Activated CD8-positive, alpha-beta T cell treated with anti-CD3 and anti-CD28 coated beads for 36 hours (primary cell): ENCODE data around the gene CDH22. TPM values are rescaled to one million over a fixed set of nuclear protein-coding genes. Genes with fewer than 3 reads are reported as not detected.

Experiments
- ATAC-seq: fragments of 200-7000 bp; cut with Tn5 transposase; one replicate; pipeline ENCODE4 v1.10.0; 2021; ENCODE audit warnings: mild to moderate bottlenecking, moderate library complexity
- CTCF ChIA-PET: fragments of 350-600 bp; sonication (Branson Sonifier 250); formaldehyde crosslinking; loops from one replicate; lab custom pipeline; 2021; ENCODE audit warnings: antibody characterized with exemption; lab: Charles Lee
- POLR2A ChIA-PET: fragments of 350-600 bp; sonication (Branson Sonifier 250); formaldehyde crosslinking; loops from one replicate; lab custom pipeline; 2021; ENCODE audit warnings: antibody characterized with exemption; lab: Charles Lee
- DNase-seq: peaks from one replicate; pipeline ENCODE4 v3.0.0-alpha.2; 2020
- H3K27ac Mint-ChIP-seq: one replicate; pipeline ENCODE4 v1.8.0; 2021; ENCODE audit warnings: mild to moderate bottlenecking, mixed read lengths
- H3K27me3 Mint-ChIP-seq: one replicate; pipeline ENCODE4 v1.8.0; 2021; ENCODE audit warnings: mixed read lengths
- H3K36me3 Mint-ChIP-seq: one replicate; pipeline ENCODE4 v1.8.0; 2021; ENCODE audit warnings: low read depth, mixed read lengths
- H3K4me1 Mint-ChIP-seq: one replicate; pipeline ENCODE4 v1.8.0; 2021; ENCODE audit warnings: low read depth, mixed read lengths
- H3K4me3 Mint-ChIP-seq: one replicate; pipeline ENCODE4 v1.8.0; 2021; ENCODE audit warnings: mild to moderate bottlenecking, moderate library complexity, mixed read lengths
- H3K9me3 Mint-ChIP-seq: one replicate; pipeline ENCODE4 v1.8.0; 2021; ENCODE audit warnings: mixed read lengths
- intact Hi-C: fragments of 100-400 bp; cut with micrococcal nuclease; formaldehyde crosslinking; loops from one replicate; pipeline ENCODE4 v1.10.0; 2022
- total RNA-seq, 2 experiments: library from RNA; stranded (reverse); gene quantifications; one replicate each; pipeline ENCODE4 v1.2.3, GENCODE V29; 2021
- TF ChIP-seq, protein P1 (sequence below): fragments of 200-600 bp; IDR thresholded peaks from one replicate; pipeline ENCODE4 v1.8.0; 2022; ENCODE audit warnings: antibody characterized with exemption, mild to moderate bottlenecking

Gene CDH22
- total RNA-seq, 2 experiments from 2014 or later: not detected

DNA sequence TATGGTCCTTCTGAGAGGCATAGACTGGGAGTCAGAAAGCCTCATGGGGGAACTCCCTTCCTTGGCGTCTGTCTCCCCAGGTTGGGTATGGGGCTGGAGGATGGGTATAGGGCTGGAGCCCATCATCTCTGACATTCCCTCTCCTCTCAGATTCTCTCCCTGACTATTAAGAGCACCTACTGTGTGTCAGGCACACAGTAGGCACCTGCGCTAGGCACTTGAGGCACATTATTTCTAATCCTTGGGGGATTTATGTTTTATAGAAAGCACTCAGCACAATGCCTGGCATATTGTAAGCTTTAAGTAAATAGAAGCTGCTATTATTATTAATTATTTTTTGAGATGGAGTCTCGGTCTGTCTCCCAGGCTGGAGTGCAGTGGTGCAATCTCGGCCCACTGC lies 113.9 kb downstream of the CDH22 start:
- POLR2A ChIA-PET: no interaction called here
- intact Hi-C loops: no loop called here
- Mint-ChIP-seq H3K9me3 (no peaks in the 10 kb centered on the region), H3K27ac (no peak overlapping the region), H3K36me3 (no peaks in the 10 kb centered on the region), H3K4me3 (no peak overlapping the region), H3K27me3 (peaks cover 18% of the 10 kb centered on the region), H3K4me1 (peaks cover 2% of the 10 kb centered on the region)
- ATAC-seq (no peak), DNase-seq (no peak)
- TF ChIP-seq, protein P1, sequence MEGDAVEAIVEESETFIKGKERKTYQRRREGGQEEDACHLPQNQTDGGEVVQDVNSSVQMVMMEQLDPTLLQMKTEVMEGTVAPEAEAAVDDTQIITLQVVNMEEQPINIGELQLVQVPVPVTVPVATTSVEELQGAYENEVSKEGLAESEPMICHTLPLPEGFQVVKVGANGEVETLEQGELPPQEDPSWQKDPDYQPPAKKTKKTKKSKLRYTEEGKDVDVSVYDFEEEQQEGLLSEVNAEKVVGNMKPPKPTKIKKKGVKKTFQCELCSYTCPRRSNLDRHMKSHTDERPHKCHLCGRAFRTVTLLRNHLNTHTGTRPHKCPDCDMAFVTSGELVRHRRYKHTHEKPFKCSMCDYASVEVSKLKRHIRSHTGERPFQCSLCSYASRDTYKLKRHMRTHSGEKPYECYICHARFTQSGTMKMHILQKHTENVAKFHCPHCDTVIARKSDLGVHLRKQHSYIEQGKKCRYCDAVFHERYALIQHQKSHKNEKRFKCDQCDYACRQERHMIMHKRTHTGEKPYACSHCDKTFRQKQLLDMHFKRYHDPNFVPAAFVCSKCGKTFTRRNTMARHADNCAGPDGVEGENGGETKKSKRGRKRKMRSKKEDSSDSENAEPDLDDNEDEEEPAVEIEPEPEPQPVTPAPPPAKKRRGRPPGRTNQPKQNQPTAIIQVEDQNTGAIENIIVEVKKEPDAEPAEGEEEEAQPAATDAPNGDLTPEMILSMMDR: no peak
- CTCF ChIA-PET: no interaction called here

DNA sequence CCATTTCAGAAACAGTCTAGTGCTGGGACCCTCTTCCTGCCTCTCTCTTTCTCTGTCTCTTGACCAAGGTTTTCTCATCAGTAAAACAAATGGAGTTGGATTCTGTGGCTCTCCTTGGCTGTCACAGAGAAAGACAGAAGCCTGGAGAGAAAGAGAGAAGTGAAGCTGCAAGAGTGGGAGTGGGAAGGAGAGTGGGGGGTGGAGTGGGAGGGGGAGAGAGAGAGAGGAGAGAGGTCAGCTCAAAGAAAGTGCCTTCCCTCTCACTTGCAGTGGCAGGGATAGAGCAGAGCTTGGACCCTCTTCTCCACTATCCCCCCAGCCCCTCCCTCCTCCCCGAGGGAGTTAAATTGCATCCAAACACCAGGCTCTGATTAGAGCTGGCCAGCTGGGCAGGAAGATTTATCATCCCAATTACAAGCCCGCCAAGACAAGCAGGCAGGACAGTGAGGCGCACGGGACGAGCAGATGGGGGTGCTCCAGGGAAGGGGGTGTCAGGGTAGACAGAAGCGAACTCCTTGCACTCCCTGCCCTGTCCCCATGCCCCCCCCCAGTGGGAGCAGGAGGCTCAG lies 115.8 kb downstream of the CDH22 start:
- no peaks in the 10 kb centered on the region for H3K4me1 Mint-ChIP-seq
- no peak overlapping the region for H3K27ac Mint-ChIP-seq
- no peaks in the 10 kb centered on the region for H3K36me3 Mint-ChIP-seq
- ATAC-seq: no peak
- CTCF ChIA-PET: interaction anchor here (1.4 kb wide), 1 partner anchor 17 kb away, joined by 3 read pairs; no protein-coding TSS in a partner anchor
- intact Hi-C loops: no loop called here
- H3K9me3 Mint-ChIP-seq: no peaks in the 10 kb centered on the region
- DNase-seq: no peak
- H3K27me3 Mint-ChIP-seq: peaks cover 3% of the 10 kb centered on the region
- TF ChIP-seq, protein P1: no peak
- POLR2A ChIA-PET: no interaction called here
- H3K4me3 Mint-ChIP-seq: no peak overlapping the region

DNA sequence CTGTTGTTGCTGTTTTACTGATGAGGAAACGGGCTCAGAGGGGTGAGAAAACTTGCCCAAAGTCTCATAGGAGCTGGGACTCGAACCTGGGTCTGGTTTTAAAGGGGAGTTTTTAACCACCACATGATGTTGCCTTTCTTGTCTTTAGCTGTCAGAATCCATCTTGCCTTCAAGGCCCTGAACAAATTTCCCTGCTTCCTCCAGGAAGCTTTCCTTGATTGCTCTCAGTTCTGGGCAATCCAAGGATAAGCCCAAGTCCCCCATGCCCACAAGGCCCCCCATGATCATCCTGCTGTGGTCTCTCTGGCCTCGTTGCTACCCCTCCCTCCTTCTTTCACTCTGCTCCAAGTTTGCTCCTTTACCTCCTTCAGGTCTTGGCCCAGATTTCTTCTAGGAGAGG lies 116.7 kb downstream of the CDH22 start:
- CTCF ChIA-PET: interaction anchor here (1.0 kb wide), 1 partner anchor 17 kb away, joined by 3 read pairs; no protein-coding TSS in a partner anchor
- ATAC-seq (no peak), DNase-seq (no peak)

DNA sequence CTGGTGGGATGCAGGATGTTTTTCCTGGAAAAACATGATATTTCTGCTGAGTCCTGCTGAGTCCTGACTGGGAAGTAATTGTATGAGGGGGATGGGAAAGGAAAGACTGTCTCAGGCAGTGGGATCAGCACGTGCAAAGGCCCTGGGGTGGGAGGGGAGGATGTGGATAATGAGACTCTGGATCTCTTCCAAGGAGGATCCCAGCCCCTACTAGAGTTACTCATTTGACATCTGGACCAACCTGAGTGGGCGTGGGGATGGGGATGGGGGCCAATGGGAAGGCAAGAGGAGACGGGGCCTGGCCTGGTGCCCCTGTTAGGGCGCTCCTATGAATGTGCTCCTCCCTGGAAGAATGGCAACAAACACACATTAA lies 117.1 kb downstream of the CDH22 start:
- Mint-ChIP-seq H3K27ac (no peak overlapping the region), H3K4me1 (no peaks in the 10 kb centered on the region), H3K9me3 (no peaks in the 10 kb centered on the region), H3K36me3 (no peaks in the 10 kb centered on the region), H3K27me3 (peaks cover 3% of the 10 kb centered on the region), H3K4me3 (no peak overlapping the region)
- ChIA-PET POLR2A (no interaction called here), CTCF (interaction anchor here (1.0 kb wide), 1 partner anchor 16 kb away, joined by 3 read pairs; no protein-coding TSS in a partner anchor)
- TF ChIP-seq, protein P1: no peak
- intact Hi-C loops: no loop called here
- ATAC-seq (no peak), DNase-seq (no peak)

More for the DNA sequence above, 116.7 kb downstream of the CDH22 start:
- POLR2A ChIA-PET: no interaction called here
- Mint-ChIP-seq H3K27me3 (peaks cover 3% of the 10 kb centered on the region), H3K4me1 (no peaks in the 10 kb centered on the region), H3K27ac (no peak overlapping the region), H3K36me3 (no peaks in the 10 kb centered on the region), H3K4me3 (no peak overlapping the region), H3K9me3 (no peaks in the 10 kb centered on the region)
- intact Hi-C loops: no loop called here
- TF ChIP-seq, protein P1: no peak

DNA sequence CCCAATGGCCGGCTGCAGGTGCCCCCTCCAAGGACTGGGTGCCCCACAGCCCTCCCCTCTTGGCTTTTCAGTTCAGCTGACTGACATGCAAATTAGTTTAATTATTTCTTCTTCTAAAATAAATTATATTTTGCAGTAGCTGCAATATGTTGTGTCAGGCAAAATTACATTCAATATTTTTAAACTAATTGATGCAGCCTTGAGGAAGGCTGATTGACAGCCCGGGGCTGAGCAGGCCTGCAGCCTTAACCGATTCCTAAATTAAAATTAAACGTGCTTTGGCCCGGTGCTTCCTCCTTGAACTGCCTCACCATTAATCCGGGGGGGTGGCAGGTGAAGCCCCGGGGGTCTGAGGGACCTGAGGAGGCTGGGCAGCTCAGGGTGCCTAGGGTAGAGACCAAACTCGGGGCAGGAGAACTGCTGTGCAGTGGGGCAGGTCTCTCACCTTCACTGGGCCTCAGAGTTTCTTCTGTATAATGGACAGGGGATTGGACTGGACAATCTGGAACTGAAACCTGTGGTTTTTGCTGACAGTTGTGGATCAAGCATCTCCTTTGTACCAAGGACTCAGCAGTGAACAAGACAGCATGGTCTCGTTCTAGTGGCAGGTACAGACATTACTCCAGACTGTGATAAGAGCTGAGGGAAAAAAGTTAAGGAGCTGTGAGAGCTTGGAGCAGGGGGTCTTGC lies 117.7 kb downstream of the CDH22 start:
- Mint-ChIP-seq H3K36me3 (no peaks in the 10 kb centered on the region), H3K27me3 (peaks cover 3% of the 10 kb centered on the region), H3K9me3 (no peaks in the 10 kb centered on the region), H3K4me3 (no peak overlapping the region), H3K4me1 (no peaks in the 10 kb centered on the region), H3K27ac (no peak overlapping the region)
- CTCF ChIA-PET: interaction anchor here (1.0 kb wide), 1 partner anchor 16 kb away, joined by 3 read pairs; no protein-coding TSS in a partner anchor
- DNase-seq: no peak
- POLR2A ChIA-PET: no interaction called here
- intact Hi-C loops: no loop called here
- no peak for ATAC-seq
- TF ChIP-seq, protein P1: no peak
